ENCODE measurements around the gene CYB561D2. TPM values are rescaled to one million over a fixed set of nuclear protein-coding genes. Genes with fewer than 3 reads are reported as not detected.

The CYB561D2 gene
- total and polyA plus RNA-seq, 2 of the 13 experiments (the other 11 are each of a cell fraction or from before 2014, with no cell fraction given): 11.1 to 17.2 TPM

DNA sequence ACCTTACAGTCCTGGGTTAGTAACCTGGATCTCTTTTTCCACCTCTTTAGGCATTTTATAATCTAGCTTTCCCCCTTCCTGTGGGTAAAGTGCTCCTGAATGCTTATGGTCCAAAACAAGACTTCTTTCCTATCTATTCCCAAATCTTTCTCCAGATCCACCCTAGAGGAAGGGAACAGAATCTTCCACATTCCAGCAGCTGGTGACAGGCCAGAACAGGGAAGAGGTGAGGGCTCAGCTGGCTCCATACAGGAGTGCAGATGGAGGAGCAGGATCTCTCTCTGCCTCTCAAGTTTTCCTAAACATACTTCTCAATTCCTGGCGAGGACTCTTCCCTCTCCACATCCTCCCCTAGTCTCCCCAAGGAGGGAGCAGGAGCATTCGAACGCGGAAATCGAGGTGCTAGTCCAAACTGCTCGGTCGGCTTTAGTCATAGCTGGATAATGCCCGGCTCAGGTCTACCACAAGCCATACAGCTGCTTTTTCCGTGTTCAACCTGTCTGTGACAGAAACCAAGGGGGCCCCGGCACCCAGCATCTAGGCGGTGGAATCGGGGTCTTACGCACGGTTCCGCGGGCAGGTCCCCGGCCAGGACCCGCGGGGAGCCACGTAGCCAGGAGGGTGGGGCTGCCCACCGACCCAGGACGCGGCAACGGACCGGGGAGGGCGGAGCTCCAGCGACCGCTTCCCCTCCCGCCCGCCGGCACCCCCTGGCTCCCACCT is 14.0 kb upstream of the CYB561D2 start (continued):
- TF ChIP-seq ZNF331 (CRISPR knock-in tag; IDR thresholded peaks at IDR 0.05) (no peak), NR2F6 (IDR thresholded peaks at IDR 0.05) (no peak), NR2F6 (CRISPR knock-in tag; IDR thresholded peaks at IDR 0.05) (no peak), ZNF678 (CRISPR knock-in tag; IDR thresholded peaks at IDR 0.05) (no peak), ZFP62 (CRISPR knock-in tag; IDR thresholded peaks at IDR 0.05) (0 out of 2 replicates have a peak, but pooled peaks have one; percentile 75), MATR3 (CRISPR knock-in tag; IDR thresholded peaks at IDR 0.05) (no peak)

DNA sequence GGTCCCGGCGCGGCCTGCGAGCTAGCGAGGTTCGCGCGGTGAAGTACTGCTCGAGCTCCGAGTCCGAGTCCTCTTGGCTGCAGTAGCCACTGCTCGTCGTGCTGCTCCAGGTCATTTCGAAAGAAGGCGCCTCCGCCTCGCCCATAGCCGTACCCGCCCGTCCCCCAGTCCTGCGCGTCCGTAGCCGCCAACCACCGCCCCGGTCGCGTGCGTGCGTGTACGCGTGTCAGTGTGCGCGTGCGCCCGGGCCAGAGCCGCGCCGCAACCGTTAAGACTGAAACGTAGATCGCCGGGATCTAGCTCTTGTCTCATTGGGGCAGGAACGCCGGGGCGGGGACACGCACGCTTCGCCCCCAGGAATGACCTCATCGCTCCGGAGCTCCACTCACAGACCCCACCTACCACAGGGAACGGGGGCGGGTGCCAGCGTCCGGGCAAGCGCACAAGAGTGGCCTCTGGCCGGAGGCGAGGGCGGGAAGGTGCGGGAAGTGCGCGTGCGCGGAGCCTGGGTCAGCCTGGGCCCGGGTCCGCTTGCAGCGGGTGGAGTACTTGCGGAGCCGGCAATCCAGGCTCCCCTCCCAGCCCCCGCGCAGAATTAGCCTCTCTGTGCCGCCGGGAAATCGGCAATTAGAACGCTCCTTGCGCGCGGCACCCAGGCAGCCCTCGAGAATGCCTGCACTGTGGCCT is 13.3 kb upstream of the CYB561D2 start:
- peaks cover 58% of the 10 kb centered on the region for H3K4me1 ChIP-seq (ENCODE audit: insufficient read depth, low read length)
- FAIRE-seq (peak; percentile 94), DNase-seq (ENCODE audit: low spot score) (peak; percentile 98), ATAC-seq (peak; percentile 89)
- no peak overlapping the region for H2AFZ ChIP-seq (ENCODE audit: low read length)
- intact Hi-C loops (cut with micrococcal nuclease; ENCODE audit: unreplicated experiment): no loop called here
- peak overlapping the region; percentile 95 for H3K9ac ChIP-seq (ENCODE audit: insufficient read depth, low read depth, low read length)
- no TSS peak for BruUV-seq (replicated peaks)
- H3K36me3 ChIP-seq (replicated peaks in 1 of 2; ENCODE audit: control insufficient read depth in 1 of 2, insufficient read depth in 2 of 2, low read length in 2 of 2): peaks cover 3 to 12% of the 10 kb centered on the region in 2 experiments; a peak in 2 of 5 replicates
- ChIA-PET CTCF (ENCODE audit: low intra/inter-chr PET ratio, low total read pairs) (no interaction called here), POLR2A (interaction anchor here (0.7 to 4.7 kb wide), 35 partner anchors 9 to 1162 kb away, joined by 3 to 66 read pairs (median 6); partner anchors contain the start of genes C3orf18, CYB561D2, DCAF1 and GNAI2)
- H3K27ac ChIP-seq (ENCODE audit: extremely low read length, insufficient read depth, low read length): peak overlapping the region; percentile 85
- peak overlapping the region; percentile 97 for H3K4me2 ChIP-seq (ENCODE audit: low read depth, low read length)
- H3K9me3 ChIP-seq (ENCODE audit: low read length): no peaks in the 10 kb centered on the region
- peaks cover 41% of the 10 kb centered on the region for H3K79me2 ChIP-seq (ENCODE audit: insufficient read depth, low read length)
- peak overlapping the region; percentile 86 to 89 (median 88); a peak in 5 of 6 replicates for H3K4me3 ChIP-seq (replicated peaks in 1 of 3; ENCODE audit: insufficient read depth in 1 of 3, low read depth in 2 of 3, low read length in 3 of 3)
- in situ Hi-C loops (cut with HindIII; ENCODE audit: extremely low pct_ligation_motif_present, low pct_unique_long_range_greater_than_20kb): no loop called here
- H4K20me1 ChIP-seq (ENCODE audit: insufficient read depth, low read length): peaks cover 12% of the 10 kb centered on the region
- H3K27me3 ChIP-seq (ENCODE audit: control insufficient read depth in 1 of 2, insufficient read depth in 2 of 2, low read length in 2 of 2): peaks cover 1 to 2% of the 10 kb centered on the region in 2 experiments; a peak in 1 of 5 replicates
- 0% methylated on average over 4 of the region's 79 CpGs for WGBS (ENCODE audit: low lambda C conversion rate)
- peak; percentile 90 for TF ChIP-seq POLR2G (IDR thresholded peaks at IDR 0.05; ENCODE audit: low read depth, low read length)
- TF ChIP-seq, protein P1, sequence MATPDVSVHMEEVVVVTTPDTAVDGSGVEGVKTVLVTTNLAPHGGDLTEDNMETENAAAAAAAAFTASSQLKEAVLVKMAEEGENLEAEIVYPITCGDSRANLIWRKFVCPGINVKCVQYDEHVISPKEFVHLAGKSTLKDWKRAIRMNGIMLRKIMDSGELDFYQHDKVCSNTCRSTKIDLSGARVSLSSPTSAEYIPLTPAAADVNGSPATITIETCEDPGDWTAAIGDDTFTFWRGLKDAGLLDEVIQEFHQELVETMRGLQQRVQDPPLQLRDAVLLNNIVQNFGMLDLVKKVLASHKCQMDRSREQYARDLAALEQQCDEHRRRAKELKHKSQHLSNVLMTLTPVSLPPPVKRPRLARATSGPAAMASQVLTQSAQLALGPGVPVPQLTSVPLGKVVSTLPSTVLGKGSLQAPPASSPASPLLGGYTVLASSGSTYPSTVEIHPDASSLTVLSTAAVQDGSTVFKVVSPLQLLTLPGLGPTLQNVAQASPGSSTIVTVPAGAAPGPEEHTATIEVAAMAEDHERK (CRISPR knock-in tag; IDR thresholded peaks at IDR 0.05; ENCODE audit: low read depth): peak; percentile 86
- TF ChIP-seq ZFP36 (IDR thresholded peaks at IDR 0.05; ENCODE audit: borderline replicate concordance, low read depth, low read length, partially characterized antibody): no peak
- TF ChIP-seq, protein P2, sequence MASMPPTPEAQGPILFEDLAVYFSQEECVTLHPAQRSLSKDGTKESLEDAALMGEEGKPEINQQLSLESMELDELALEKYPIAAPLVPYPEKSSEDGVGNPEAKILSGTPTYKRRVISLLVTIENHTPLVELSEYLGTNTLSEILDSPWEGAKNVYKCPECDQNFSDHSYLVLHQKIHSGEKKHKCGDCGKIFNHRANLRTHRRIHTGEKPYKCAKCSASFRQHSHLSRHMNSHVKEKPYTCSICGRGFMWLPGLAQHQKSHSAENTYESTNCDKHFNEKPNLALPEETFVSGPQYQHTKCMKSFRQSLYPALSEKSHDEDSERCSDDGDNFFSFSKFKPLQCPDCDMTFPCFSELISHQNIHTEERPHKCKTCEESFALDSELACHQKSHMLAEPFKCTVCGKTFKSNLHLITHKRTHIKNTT (CRISPR knock-in tag; IDR thresholded peaks at IDR 0.05): no peak
- TF ChIP-seq, protein P3, sequence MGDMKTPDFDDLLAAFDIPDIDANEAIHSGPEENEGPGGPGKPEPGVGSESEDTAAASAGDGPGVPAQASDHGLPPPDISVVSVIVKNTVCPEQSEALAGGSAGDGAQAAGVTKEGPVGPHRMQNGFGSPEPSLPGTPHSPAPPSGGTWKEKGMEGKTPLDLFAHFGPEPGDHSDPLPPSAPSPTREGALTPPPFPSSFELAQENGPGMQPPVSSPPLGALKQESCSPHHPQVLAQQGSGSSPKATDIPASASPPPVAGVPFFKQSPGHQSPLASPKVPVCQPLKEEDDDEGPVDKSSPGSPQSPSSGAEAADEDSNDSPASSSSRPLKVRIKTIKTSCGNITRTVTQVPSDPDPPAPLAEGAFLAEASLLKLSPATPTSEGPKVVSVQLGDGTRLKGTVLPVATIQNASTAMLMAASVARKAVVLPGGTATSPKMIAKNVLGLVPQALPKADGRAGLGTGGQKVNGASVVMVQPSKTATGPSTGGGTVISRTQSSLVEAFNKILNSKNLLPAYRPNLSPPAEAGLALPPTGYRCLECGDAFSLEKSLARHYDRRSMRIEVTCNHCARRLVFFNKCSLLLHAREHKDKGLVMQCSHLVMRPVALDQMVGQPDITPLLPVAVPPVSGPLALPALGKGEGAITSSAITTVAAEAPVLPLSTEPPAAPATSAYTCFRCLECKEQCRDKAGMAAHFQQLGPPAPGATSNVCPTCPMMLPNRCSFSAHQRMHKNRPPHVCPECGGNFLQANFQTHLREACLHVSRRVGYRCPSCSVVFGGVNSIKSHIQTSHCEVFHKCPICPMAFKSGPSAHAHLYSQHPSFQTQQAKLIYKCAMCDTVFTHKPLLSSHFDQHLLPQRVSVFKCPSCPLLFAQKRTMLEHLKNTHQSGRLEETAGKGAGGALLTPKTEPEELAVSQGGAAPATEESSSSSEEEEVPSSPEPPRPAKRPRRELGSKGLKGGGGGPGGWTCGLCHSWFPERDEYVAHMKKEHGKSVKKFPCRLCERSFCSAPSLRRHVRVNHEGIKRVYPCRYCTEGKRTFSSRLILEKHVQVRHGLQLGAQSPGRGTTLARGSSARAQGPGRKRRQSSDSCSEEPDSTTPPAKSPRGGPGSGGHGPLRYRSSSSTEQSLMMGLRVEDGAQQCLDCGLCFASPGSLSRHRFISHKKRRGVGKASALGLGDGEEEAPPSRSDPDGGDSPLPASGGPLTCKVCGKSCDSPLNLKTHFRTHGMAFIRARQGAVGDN (CRISPR knock-in tag; IDR thresholded peaks at IDR 0.05): peak; percentile 98
